Fibroblast of skin of back (primary cell): Measurements from ENCODE around the gene MAP3K8.

Experiments
- DNase-seq: peaks from one replicate; pipeline ENCODE4 v3.0.0-alpha.2; 2013

The MAP3K8 gene

DNA sequence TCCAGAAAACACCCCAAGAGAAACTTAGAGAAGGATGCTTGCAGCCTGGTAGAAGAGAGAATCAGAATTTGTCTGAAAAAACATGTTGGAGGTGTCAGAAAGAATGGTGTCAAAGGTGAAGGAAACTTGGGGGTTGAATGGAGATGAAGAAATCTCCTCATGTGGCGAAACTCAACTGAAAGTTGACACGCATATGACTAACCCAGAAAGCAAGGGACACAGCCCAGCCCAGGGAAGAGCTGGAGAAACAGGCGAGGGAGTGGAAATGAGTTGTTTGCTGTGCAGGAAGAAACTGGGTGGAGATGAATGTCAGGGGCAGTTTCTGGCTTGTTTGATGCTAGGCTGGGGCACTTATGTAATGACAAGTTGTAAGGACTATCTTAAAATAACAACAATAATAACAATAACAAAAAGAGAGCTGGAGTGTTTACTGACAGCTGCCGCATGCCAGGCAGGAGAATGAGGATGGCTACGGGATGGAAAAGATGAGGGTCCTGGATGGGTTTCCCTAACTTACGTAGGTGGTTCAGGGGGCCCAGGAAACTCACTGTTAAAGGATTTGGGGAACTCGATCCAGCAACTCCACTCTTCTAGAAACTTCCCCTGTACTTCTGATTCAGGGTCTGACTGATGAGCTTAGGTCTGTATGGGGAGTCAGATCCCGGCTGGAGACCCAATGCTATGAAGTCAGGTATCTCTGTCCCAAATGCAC is 57.4 kb downstream of the MAP3K8 start:
- DNase-seq = no peak

GRCh38 chr10:30491916-30492515 is 58.0 kb downstream of the MAP3K8 start:
- DNase-seq = no peak

DNA sequence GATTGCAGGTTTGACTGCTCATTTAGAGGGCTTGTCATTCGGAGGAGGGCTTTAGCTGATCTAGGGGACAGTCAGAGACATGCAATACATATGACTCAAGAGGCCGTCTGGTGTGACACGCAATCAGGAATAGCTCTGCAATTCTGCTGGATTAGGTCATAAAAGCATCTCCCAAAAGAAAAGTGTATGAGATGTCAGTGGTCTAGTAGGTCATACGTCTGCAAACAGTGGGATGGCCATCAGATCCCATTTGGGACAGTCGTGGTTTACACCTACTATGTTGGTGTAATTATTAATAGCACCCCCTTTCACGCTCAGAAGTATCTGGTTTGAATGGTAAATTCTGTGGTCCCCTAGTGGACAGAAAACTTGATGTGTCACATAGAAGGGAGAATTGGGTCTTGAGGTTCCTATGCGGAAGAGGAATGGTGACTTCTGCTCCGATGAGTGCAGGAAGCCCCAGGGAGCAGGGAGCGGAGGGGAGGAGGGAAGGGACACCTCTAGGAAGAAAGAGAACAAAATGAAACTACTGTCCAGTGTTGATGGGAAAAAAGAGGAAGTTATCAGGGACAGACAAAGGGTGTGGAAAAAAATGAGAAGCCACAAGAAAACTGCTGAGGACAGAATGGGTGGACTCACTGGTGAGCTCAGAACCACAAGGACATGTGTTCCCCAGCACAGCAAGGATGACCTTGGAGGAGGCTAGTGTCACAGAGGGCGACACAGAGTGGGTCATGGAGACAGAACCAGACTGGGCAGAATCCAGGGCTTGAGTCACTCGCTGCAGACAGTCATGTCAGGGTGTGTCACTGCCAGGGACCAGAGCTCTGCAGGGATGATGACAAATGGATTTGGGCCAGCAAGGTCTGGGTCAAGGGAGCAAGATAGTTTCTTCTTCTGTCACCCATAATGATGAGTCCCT is 59.9 kb downstream of the MAP3K8 start:
- DNase-seq = peak; percentile 76

- no peak for DNase-seq
Measured at GRCh38 chr10:30494558-30494957, 60.6 kb downstream of the MAP3K8 start.

DNA sequence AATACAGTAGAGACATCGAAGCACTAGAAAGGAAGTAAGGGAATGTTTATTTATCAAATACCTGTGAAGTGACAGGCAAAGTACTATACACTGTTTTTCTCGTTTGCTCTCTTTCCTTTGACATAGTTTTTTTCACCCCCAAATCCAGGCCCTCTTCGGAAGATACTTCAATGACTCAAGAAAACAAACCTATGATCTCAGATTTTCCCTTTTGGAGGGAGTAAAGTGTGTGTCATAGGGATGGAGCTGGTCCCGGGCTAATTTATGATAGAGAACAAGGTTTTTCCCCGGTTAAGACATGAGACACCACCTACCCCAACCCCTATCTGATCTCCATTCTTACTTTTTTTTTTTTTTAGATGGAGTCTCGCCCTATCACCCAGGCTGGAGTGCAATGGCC is 61.7 kb downstream of the MAP3K8 start:
- DNase-seq = peak; percentile 37

DNA sequence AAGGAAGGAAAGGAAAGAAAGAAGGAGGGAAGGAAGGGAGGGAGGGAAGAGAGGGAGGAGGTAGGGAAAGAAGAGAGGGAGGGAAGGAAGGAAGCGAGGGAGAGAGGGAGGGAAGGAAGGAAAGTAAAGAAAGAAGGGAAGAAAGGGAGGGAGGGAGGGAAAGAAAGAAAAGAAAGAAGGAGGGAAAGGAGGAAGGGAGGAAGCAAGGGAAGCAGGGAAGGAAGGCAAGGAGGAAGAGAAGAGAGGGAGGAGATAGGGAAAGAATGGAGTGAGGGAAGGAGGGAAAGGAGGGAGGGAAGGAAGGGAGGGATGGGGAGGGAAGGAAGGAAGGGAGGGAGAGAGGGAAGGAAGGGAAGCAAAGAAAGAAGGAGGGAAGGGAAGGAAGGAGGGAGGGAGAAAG is 65.8 kb downstream of the MAP3K8 start:
- no peak for DNase-seq

GRCh38 chr10:30500534-30500933 is 66.5 kb downstream of the MAP3K8 start:
- DNase-seq = no peak

DNA sequence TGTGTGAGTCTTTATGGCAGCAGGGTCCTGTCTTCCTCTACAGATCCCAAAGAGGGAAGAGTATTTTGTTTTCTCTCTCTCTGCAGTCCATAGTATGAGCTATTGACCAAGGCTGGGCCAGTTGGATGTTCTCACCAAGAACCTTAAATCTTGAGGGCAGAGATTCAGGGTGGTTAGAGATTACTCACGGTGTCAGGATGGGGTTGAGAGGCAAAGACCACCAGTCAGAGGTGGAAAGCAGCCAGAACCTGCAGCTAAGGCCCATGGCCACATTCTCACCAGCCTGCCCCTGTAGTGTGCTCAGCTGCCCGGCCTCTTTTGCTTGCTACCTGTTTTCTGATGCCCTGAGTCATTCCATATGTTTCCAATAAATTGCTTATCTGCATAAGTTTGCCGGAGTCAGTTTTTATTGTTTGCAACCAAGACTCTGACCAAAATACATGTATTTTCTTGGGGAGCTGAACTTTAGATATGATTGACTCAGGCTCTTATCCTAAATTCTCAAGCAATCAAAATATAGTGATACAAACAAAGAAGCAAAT is 67.0 kb downstream of the MAP3K8 start:
- DNase-seq = no peak

- no peak for DNase-seq
Measured at GRCh38 chr10:30502266-30503060, 68.5 kb downstream of the MAP3K8 start.

GRCh38 chr10:30503700-30504266 is 69.8 kb downstream of the MAP3K8 start:
- DNase-seq = no peak

DNA sequence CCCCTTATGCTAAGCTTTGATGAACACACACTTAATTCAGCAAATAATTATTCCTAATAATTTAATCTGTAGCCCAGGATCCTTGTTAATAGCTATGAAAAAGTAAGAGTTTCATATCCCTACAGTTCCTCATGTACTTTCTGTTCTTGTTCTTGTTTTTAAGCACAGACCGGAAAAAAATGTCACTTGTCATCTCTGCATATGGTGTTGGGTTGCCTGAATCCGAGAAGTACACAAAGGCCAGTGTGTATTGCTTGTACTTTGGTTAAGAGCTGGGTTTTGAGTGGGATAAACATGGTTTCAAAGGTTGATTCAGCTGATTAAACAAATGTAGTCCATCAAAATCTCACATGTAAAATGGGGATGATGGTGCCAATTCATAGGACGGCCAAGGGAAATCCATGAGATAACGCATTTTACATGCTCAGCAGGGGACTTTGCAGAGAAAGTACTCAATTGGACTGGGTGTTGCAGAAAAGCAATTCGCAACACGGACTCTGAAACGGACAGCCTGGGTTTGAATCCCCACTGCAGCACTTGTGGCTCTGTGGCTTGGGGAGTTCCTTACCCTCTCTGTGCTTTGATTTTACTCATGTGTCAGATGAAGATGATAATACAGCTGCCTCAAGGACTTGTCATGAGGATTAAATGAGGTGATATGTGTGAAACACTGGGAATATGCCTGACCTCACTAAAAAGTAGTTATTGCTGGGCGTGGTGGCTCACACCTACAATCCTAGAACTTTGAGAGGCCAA is 71.7 kb downstream of the MAP3K8 start:
- DNase-seq = no peak

- DNase-seq = no peak
Measured at GRCh38 chr10:30509508-30509907, 75.5 kb downstream of the MAP3K8 start.

DNA sequence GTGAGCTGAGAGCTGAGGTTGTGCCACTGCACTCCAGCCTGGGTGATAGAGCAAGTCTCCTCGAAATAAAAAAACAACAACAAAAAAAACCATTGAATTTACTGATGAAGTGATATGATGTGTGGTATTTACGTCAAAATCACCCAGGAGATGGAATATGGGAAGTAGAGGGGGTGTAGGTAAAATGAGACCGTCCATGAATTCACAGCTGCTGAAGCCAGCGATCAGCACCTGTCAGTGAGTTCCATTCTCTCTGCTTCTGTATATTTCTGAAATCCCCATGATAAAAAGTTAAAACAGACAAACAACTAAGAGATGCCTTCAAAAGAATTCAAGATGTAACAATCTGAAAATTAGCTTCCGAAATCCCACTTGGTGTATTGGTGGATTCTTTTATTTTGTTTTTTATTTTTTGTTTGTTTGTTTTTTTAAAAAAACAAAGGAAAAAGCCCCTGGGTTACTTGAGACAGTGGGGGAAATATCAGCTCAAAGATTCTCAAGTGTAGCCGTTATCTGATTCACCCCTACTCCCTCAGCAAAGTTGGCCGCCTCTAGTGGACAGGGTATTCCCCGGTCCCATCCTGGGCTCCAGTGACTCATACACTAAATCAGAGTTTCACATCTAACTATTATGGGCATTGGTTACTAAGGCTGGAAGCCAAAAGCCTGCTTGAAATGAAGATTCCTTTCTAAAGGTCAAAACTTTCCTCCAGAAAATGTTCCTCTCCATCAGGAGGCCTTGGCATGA is 76.4 kb downstream of the MAP3K8 start:
- peak; percentile 56 for DNase-seq

DNA sequence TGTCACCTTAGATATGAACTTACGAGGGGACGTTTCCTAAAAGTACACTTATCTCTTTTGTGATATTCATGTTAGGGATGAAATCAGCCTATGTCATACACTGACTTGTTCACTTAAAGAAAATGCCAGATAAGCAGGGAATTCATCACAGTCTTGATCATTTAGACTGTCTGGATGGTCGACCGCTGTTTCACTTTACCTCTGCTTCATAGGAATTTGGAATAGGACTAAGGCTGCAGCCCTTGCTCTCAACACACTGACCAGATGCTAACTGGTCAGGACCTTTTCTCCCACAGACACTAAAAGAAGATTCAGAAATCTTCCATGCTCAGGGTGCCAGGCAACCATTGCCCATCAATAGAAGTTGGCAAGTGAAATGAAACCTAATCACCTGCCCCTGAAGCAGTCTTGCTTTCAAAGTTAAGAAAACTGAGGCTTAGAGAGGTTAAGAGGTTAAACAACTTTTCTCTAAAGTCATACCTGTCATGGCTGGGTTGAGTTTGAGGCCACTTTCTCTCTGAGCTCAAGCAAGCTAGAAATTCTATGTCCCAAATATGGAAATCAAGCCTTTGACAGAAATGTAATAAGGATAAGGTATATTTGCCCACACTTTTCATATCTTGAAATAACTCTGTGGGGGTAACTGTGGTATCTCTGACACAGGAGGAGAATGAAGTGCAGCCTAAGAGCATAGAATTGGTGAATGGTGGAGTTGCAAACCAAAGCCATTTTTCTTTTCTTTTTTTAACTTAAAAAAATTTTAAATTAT is 77.1 kb downstream of the MAP3K8 start:
- no peak for DNase-seq
